ENCODE measurements around the gene TXNL1.

DNA sequence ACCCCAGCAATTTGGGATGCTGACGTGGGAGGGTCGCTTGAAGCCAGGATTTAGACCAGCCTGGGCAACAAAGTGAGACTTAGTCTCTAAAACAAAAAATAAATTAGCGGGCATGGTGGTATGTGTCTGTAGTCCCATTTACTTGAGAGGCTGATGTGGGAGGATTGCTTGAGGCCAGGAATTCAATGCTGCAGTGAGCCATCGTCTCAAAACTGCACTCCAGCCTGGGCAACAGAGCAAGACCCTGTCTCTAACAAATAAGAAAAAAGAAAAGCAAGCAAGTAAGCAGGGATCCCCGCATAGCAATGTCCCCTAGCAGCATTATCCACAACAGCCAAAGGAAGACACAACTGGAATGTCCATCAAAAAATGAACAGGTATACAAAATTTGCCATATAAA, 3.4 kb downstream of the TXNL1 start:
- TF ChIP-seq, protein P1, sequence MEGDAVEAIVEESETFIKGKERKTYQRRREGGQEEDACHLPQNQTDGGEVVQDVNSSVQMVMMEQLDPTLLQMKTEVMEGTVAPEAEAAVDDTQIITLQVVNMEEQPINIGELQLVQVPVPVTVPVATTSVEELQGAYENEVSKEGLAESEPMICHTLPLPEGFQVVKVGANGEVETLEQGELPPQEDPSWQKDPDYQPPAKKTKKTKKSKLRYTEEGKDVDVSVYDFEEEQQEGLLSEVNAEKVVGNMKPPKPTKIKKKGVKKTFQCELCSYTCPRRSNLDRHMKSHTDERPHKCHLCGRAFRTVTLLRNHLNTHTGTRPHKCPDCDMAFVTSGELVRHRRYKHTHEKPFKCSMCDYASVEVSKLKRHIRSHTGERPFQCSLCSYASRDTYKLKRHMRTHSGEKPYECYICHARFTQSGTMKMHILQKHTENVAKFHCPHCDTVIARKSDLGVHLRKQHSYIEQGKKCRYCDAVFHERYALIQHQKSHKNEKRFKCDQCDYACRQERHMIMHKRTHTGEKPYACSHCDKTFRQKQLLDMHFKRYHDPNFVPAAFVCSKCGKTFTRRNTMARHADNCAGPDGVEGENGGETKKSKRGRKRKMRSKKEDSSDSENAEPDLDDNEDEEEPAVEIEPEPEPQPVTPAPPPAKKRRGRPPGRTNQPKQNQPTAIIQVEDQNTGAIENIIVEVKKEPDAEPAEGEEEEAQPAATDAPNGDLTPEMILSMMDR (conservative IDR thresholded peaks at IDR 0.05), result no peak
- TF ChIP-seq EZH2 (IDR thresholded peaks at IDR 0.05; ENCODE audit: low read depth), result no peak

Data from PC-9 (cell line).